Endothelial cell of umbilical vein (primary cell): Measurements from ENCODE around the gene NFS1. TPM values are rescaled to one million over a fixed set of nuclear protein-coding genes. Genes with fewer than 3 reads are reported as not detected.
A peak's percentile ranks its signal among the peaks of the same experiment; 100 is the strongest.

ENCODE experiments used
- BruUV-seq: library from RNA; stranded (reverse); fragments of 400-500 nt; replicated peaks from 2 replicates; lab custom pipeline; 2021; lab: Mats Ljungman, UMichigan
- CTCF ChIA-PET: fragments of 300-600, 350-600 bp; sonication (Branson Sonifier 250); formaldehyde crosslinking; loops from one replicate; lab custom pipeline; 2021; ENCODE audit warnings: antibody characterized with exemption, inconsistent platforms; lab: Charles Lee
- POLR2A ChIA-PET: fragments of 300-600, 350-600 bp; sonication (Branson Sonifier 250); formaldehyde crosslinking; loops from one replicate; lab custom pipeline; 2021; ENCODE audit warnings: antibody characterized with exemption, inconsistent platforms; lab: Charles Lee
- DNase-seq: peaks from one replicate; pipeline ENCODE4 v3.0.0-alpha.2; 2011; ENCODE audit warnings: low read depth, low spot score
- FAIRE-seq: peaks from 2 replicates; lab custom pipeline; 2011; peaks lifted over from hg19 to GRCh38; lab: Jason Lieb, UNC
- H2AFZ ChIP-seq: 2 replicates; pipeline ENCODE4 v1.6.0; 2012; ENCODE audit warnings: low read depth, low read length, control low read depth, inconsistent platforms
- H3K27ac ChIP-seq: 2 replicates; pipeline ENCODE4 v1.5.1; 2011; ENCODE audit warnings: low read depth, mild to moderate bottlenecking, control low read depth, low read length, moderate library complexity; ENCODE audit not compliant: insufficient read depth
- H3K27me3 ChIP-seq, 2 experiments: 2 replicates each; pipeline versions ENCODE4 v1.6.0 to v1.6.1; 2011; ENCODE audit warnings: low read length in 2 of 2, mixed read lengths in 1 of 2; ENCODE audit not compliant: control insufficient read depth in 2 of 2, insufficient read depth in 2 of 2
- H3K36me3 ChIP-seq, 2 experiments: 2 replicates in 1 of 2; 3 replicates in 1 of 2; pipeline ENCODE4 v1.5.1; 2011; ENCODE audit warnings: low read length in 2 of 2, mild to moderate bottlenecking in 1 of 2, moderate library complexity in 1 of 2; ENCODE audit not compliant: control insufficient read depth in 2 of 2, insufficient read depth in 2 of 2; ENCODE audit errors: extremely low read depth in 1 of 2
- H3K4me1 ChIP-seq: 3 replicates; pipeline ENCODE4 v1.5.1; 2011; ENCODE audit warnings: mild to moderate bottlenecking, low read length; ENCODE audit not compliant: control insufficient read depth, insufficient read depth; ENCODE audit errors: extremely low read depth
- H3K4me2 ChIP-seq: 2 replicates; pipeline ENCODE4 v1.6.1; 2011; ENCODE audit warnings: low read length, control low read depth, mixed read lengths; ENCODE audit not compliant: insufficient read depth
- H3K4me3 ChIP-seq, 3 experiments: fragments of 200-600 bp in 1 of 3; sonication (generic), shearing (Covaris generic) in 1 of 3; replicated peaks in 1 of 3; 2 replicates each; pipeline ENCODE4 v1.5.1; 2011 to 2016; ENCODE audit warnings: control low read depth in 3 of 3, low read length in 3 of 3, mild to moderate bottlenecking in 2 of 3, inconsistent platforms in 1 of 3, low read depth in 1 of 3, moderate library complexity in 1 of 3; ENCODE audit not compliant: insufficient read depth in 1 of 3
- H3K79me2 ChIP-seq: 2 replicates; pipeline ENCODE4 v1.6.0; 2012; ENCODE audit warnings: low read length, inconsistent platforms; ENCODE audit not compliant: control insufficient read depth, insufficient read depth
- H3K9ac ChIP-seq: replicated peaks from 2 replicates; pipeline ENCODE3; 2011; ENCODE audit warnings: low read length, control low read depth; ENCODE audit not compliant: insufficient read depth; ENCODE audit errors: extremely low read depth
- H3K9me1 ChIP-seq: replicated peaks from 3 replicates; pipeline ENCODE4 v1.6.0; 2011; ENCODE audit warnings: mild to moderate bottlenecking, low read length; ENCODE audit not compliant: control insufficient read depth, insufficient read depth; ENCODE audit errors: extremely low read depth
- H3K9me3 ChIP-seq: replicated peaks from 2 replicates; pipeline ENCODE4 v1.5.1; 2012; ENCODE audit warnings: low read length, inconsistent platforms; ENCODE audit not compliant: control insufficient read depth, insufficient read depth
- H4K20me1 ChIP-seq: replicated peaks from 2 replicates; pipeline ENCODE3; 2011; ENCODE audit warnings: mild to moderate bottlenecking, low read length; ENCODE audit not compliant: control insufficient read depth, insufficient read depth; ENCODE audit errors: extremely low read depth
- CTCF ChIP-seq, 2 donors: IDR thresholded peaks; 1 replicate in 1 of 2; 2 replicates in 1 of 2; pipeline ENCODE4 v1.5.1; 2011; ENCODE audit warnings: low read length in 2 of 2, mild to moderate bottlenecking in 2 of 2, moderate library complexity in 2 of 2, control low read depth in 1 of 2, inconsistent platforms in 1 of 2, low read depth in 1 of 2; ENCODE audit not compliant: insufficient read depth in 1 of 2; ENCODE audit errors: extremely low read depth in 1 of 2
- EZH2 ChIP-seq: IDR thresholded peaks from 2 replicates; pipeline ENCODE4 v1.6.1; 2012; ENCODE audit warnings: borderline replicate concordance, low read depth, mild to moderate bottlenecking, moderate library complexity, low read length, inconsistent platforms; ENCODE audit not compliant: severe bottlenecking
- FOS ChIP-seq: IDR thresholded peaks from 2 replicates; pipeline ENCODE4 v1.6.1; 2011; ENCODE audit warnings: mild to moderate bottlenecking, low read length, moderate library complexity, borderline replicate concordance; ENCODE audit not compliant: insufficient read depth
- GATA2 ChIP-seq: IDR thresholded peaks from 2 replicates; pipeline ENCODE4 v1.7.0; 2011; ENCODE audit warnings: low read depth, mild to moderate bottlenecking, moderate library complexity, mixed read lengths, low read length; ENCODE audit not compliant: insufficient read length, insufficient read depth
- JUN ChIP-seq: IDR thresholded peaks from 2 replicates; pipeline ENCODE4 v1.6.1; 2011; ENCODE audit warnings: borderline replicate concordance, low read depth; ENCODE audit not compliant: insufficient read length, insufficient read depth
- MAX ChIP-seq: IDR thresholded peaks from 2 replicates; pipeline ENCODE4 v1.6.1; 2011; ENCODE audit not compliant: insufficient read depth, insufficient read length
- MYC ChIP-seq: IDR thresholded peaks from one replicate; pipeline ENCODE4 v1.6.1; 2011; ENCODE audit warnings: mild to moderate bottlenecking, low read depth, low read length
- POLR2A ChIP-seq: IDR thresholded peaks from 2 replicates; pipeline ENCODE4 v1.6.1; 2012; ENCODE audit warnings: low read depth, mild to moderate bottlenecking, control low read depth, low read length
- POLR2AphosphoS5 ChIP-seq: IDR thresholded peaks from 2 replicates; pipeline ENCODE4 v1.6.1; 2012; ENCODE audit warnings: low read depth, mild to moderate bottlenecking, control low read depth, low read length, moderate library complexity; ENCODE audit not compliant: insufficient read depth
- dilution Hi-C: fragments of 300-500 bp; cut with MboI; formaldehyde crosslinking; loops from one replicate; pipeline ENCODE4 v1.15.0; 2019; ENCODE audit warnings: low sequenced_read_pairs; ENCODE audit not compliant: extremely low pct_ligation_motif_present
- intact Hi-C: fragments of 100-400 bp; cut with micrococcal nuclease; formaldehyde crosslinking; loops from one replicate; pipeline ENCODE4 v1.10.0; 2022
- polyA plus RNA-seq, 4 experiments: library from polyadenylated mRNA; depleted of rRNA in 3 of 4; stranded (reverse) in 3 of 4; unstranded in 1 of 4; fragments of >200 nt; gene quantifications; 2 replicates each; pipeline versions ENCODE4 v1.2.1 to v1.2.3, GENCODE V29; 2011 to 2012; ENCODE audit warnings: missing spikeins in 1 of 4
- total RNA-seq: library from RNA; stranded (reverse); gene quantifications from 2 replicates; pipeline ENCODE4 v1.2.3, GENCODE V29; 2021

Gene NFS1
- total and polyA plus RNA-seq, 2 donors (not counting 3 experiments of a cell fraction or from before 2014, with no cell fraction given) = 25.1 to 28.4 TPM

GRCh38 chr20:35619196-35620095, 79.7 kb downstream of the NFS1 start:
- no peaks in the 10 kb centered on the region for H3K79me2 ChIP-seq
- no peaks in the 10 kb centered on the region for H3K9me1 ChIP-seq
- H2AFZ ChIP-seq = peak overlapping the region; percentile 82
- peaks cover 0 to 2% of the 10 kb centered on the region in 2 experiments for H3K36me3 ChIP-seq
- intact Hi-C loops = loop anchor here (1.0 to 10.0 kb wide), 6 partner anchors 77 to 447 kb away; partner anchors contain the start of genes ERGIC3, NFS1, PROCR and ROMO1
- POLR2A ChIA-PET = interaction anchor here (0.6 kb wide), 1 partner anchor 121 kb away, joined by 3 read pairs; no protein-coding TSS in a partner anchor
- BruUV-seq = no TSS peak
- dilution Hi-C loops = no loop called here
- H3K4me1 ChIP-seq = peaks cover 25% of the 10 kb centered on the region
- peak overlapping the region; percentile 20 for H3K9ac ChIP-seq
- TF ChIP-seq MAX (no peak), POLR2A (peak; percentile 59), POLR2AphosphoS5 (peak; percentile 42), MYC (no peak), GATA2 (no peak), FOS (no peak), EZH2 (no peak), CTCF (IDR thresholded peaks at IDR 0.05; ENCODE audit: extremely low read depth in 1 of 2, insufficient read depth in 1 of 2, low read depth in 1 of 2, low read length in 2 of 2) (peak; percentile 58 to 65), JUN (no peak)
- DNase-seq (peak; percentile 88), FAIRE-seq (peak; percentile 92)
- no peaks in the 10 kb centered on the region for H3K27me3 ChIP-seq
- H3K27ac ChIP-seq = no peak overlapping the region
- no peaks in the 10 kb centered on the region for H4K20me1 ChIP-seq
- H3K4me3 ChIP-seq = peak overlapping the region in 2 of 3 experiments; percentile 36 to 54
- CTCF ChIA-PET = interaction anchor here (0.7 to 5.5 kb wide), 18 partner anchors 8 to 335 kb away, joined by 3 to 28 read pairs (median 4); partner anchors contain the start of gene SCAND1
- H3K9me3 ChIP-seq = no peaks in the 10 kb centered on the region
- H3K4me2 ChIP-seq = peak overlapping the region; percentile 43
